HG02973 (cell line): ENCODE results near the gene GH1.
"Not testable (repeated sequence)": the region's sequence is repeated elsewhere in the genome, so short reads cannot be mapped to it uniquely, and the experiment has no call there.

ENCODE experiments used
- ATAC-seq: cut with Tn5 transposase; IDR thresholded peaks from one replicate; pipeline ENCODE4 v1.9.1; 2021; ENCODE audit warnings: moderate library complexity; ENCODE audit not compliant: unreplicated experiment

Gene GH1

DNA sequence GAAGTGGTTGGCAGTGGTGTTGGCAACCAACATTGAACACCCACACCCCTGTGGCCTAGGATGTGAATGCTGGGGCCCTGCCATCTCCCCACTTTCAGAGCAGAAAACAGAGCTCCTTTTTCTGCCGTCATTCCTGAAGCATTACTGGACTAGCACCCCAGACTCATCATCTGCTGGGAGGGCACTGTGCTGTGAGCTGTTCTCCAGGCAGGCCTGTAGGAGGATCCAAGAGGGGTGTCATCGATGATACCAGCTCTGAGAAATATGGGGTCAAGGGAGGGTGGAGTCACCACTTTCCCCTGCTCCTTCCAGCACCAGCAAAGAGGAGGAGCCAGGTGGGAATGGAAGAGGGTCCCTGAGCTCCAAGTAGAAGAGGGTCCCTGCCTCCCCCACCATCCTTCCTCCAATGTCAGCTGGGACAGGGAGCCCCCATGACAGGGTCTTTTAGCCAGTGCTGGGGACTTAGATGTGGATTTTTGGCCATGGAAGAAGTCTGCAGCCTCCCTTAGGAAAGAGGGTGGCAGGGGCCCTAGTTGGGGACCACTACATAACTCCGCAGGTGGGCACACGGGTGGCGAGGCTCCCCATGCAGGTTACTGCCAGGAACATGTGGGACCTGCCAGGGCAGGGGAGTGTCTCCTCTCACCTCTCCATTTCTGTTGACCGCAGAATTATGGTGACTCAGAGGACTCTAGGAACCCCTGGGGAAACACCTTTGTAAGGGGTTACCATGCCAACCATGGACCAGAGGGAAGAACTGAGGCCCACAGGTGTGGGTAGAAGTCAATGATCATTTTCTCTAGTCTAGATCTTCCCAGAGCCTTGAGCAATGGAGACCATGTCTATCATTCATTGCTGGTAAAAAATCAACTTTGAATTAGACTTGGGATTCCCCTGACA, 19.5 kb downstream of the GH1 start:
- not testable (repeated sequence) for ATAC-seq

DNA sequence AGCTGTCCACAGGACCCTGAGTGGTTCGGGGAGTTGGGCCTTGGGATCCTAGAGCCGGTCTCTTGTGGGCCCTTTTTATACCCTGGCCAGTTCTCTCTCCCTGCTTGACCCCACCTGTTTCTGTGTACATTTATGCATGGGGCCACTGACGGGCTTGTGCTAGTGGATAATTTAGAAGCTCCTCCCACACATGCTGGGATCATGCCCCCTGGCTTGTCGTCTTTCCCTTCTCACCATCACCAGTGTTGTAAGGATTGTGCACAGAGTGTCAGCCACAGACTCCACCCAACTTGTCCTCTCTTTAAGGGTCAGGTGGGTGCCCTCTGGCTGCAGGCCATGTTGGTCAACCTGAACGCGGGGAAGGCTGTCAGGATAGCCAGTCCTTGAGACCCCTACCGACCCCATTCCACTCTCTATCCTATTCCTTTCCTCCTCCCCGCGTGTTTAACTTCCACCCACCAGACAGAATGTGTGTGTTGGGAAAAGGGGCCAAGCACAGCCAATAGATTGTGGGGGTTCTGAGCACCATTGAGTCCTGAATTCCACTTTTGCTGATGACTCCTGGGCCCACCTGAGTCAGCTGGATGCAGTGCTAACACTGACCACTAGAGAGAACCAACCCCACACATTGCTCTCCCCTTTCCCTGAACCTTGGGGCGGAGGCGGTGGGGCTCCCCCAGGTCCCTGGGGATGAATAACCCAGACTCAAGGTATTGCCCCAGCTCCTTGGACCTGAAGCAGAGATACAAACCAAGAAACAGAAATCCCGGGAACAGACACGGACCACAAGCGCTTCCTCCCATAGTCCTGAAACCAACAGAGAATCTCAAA, 21.9 kb downstream of the GH1 start, which contains the start of gene CSH1:
CSH1 (minus strand) TSS at position 51 of the 831 bp plus-strand sequence. CDS start 63 bp downstream, outside the sequence.
- ATAC-seq = not testable (repeated sequence)

DNA sequence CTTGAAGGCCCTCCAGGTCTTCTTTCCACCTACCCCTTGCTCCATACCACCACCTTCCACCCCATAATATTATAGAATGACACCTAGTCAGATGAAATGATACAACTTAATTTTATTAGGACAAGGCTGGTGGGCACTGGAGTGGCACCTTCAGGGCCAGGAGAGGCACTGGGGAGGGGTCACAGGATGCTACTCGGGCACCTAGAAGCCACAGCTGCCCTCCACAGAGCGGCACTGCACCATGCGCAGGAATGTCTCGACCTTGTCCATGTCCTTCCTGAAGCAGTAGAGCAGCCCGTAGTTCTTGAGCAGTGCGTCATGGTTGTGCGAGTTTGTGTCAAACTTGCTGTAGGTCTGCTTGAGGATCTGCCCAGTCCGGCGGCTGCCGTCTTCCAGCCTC, 23.8 kb downstream of the GH1 start:
- ATAC-seq = not testable (repeated sequence)

DNA sequence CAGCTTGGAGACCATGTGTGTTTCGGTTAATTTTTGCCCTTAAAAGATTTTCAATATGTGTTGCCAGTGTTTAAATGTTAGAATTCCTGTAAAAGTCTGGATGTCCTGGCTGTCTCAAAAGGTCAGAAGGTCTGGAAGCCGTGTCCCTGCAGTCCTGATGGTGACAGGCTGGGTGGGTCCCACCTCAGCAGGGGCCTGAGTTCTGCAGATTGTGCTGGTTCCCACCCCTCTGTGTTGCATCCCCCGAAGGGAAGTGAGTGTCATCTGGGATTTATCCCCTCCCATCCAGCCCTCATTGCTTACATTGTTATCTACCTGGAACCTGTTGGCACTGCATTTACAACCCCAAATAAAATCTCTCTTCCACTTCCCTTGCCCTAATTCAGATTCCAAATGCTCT, 24.6 kb downstream of the GH1 start:
- ATAC-seq = not testable (repeated sequence)

DNA sequence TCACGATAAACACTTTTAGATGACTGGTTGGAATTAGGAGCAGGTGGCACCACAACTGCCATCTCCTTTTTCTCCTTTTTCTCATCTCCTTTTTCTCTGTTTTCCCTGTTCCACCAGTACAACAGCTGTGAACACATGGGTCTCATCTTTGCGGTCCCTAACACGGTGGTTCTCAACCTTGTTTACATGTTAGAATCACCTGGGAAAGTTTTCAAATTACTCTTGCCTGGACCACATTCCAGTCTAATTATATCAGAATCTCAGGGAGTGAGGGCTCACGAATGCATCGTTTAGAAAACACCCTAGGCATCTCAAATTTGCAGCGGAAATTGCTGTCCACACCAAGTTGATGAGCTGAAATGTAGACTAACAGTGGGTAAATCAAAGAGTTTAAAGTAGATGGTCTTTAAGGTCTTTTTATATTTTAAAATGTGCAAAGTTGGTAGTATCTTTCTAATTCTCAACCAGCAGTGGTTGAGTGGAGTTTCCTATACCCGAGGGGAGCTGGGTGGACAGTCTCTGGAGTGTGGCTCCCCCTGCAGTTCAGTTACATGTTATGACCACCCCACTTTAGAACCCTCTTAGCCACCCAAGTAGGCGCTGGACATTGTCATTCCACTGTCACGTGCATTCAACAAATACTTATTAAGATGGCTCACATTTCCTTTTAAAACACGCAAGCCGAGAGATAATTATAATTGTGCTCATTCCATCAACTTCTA, 26.2 kb downstream of the GH1 start:
- not testable (repeated sequence) for ATAC-seq

DNA sequence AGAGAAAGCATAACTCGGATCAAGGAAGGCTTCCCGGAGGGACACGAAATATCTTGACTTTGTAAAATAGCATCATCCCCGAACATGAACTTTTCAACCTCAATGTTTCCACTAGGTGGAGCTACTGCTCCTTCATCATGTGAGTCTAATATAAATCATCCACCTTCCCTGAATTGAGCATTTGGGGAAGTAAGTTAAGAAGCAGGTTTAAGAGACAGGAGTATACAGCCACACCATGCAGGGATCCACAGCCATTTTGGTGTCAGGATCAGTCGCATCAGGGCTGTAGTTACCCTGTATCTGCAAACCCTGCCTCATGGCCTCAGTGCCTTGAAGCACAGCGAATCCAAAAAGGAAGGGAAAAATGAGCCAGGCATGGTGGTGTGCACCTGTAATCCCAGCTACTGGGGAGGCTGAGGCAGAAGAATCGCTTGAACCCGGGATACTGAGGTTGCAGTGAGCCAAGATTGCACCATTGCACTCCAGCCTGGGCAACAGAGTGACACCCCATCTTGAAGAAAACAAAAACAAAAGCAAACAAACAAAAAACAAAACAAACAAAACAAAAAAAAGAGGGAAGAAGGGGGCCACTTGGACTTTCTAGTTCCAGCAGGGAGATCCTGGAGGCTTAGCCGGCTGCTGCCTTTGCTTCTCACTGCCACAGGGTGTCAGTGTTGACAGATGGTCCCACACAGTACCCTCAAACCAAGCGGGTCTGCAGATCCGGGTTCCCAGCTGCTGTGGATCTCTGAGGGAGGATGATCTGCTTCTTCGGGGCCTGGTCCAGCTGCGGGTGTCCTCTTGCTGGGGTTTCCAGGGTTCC, 29.4 kb downstream of the GH1 start:
- ATAC-seq = not testable (repeated sequence)

DNA sequence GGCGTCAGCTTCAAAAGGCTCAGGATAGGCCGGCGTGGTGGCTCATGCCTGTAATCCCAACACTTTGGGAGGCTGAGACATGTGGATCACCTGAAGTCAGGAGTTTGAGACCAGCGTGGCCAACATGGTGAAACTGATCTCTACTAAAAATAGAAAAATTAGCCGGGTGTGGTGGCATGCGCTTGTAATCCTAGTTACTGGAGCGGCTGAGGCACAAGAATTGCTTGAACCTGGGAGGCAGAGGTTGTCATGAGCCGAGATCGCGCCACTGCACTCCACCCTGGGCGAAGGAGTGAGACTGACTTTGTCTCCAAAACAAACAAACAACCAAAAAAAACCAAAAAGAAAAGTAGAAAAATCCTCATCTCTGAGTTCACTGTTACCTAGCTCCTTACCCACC, 33.5 kb downstream of the GH1 start:
- ATAC-seq = not testable (repeated sequence)

DNA sequence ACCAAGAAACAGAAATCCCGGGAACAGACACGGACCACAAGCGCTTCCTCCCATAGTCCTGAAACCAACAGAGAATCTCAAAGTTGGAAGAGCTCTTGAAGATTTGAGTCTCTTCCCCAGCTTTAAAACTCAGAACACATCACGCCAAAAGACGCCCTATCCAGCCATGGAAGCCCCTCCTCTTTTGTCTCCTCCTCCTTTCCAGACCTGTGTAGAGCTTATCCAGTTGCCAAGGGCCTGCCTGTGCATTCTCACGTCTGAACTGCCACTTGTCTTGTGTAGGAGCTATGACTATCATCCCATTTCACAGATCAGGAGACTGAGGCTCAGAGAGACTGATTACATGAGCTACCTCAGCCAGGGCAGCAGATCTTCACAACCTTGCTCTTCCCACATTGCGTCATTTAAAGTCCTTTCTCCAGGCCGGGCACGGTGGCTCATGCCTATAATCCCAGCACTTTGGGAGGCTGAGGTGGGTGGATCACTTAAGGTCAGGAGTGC, 36.0 kb downstream of the GH1 start:
- not testable (repeated sequence) for ATAC-seq

DNA sequence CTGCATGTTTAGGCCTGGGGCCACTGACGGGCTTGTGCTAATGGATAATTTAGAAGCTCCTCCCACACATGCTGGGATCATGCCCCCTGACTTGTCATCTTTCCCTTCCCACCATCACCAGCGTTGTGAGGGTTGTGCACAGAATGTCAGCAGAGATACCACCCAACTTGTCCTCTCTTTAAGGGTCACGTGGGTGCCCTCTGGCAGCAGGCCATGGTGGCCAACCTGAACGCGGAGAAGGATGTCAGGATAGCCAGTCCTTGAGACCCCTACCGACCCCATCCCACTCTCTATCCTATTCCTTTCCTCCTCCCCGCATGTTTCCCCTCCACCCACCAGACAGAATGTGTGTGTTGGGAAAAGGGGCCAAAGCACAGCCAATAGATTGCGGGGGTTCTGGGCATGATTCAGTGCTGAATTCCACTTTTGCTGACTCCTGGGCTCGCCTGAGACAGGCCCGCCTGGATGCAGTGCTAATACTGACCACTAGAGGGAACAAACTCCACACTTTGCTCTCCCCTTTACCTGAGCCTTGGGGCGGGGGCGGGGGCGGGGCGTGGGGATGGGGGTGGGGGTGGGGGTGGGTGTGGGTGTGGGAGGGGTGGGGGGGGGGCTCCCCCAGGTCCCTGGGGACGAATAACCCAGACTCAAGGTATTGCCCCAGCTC, 36.6 kb downstream of the GH1 start, which contains the start of gene GH2:
GH2 (minus strand) TSS at position 10 of the 667 bp plus-strand sequence. CDS start 143 bp downstream, outside the sequence.
- no peak for ATAC-seq

DNA sequence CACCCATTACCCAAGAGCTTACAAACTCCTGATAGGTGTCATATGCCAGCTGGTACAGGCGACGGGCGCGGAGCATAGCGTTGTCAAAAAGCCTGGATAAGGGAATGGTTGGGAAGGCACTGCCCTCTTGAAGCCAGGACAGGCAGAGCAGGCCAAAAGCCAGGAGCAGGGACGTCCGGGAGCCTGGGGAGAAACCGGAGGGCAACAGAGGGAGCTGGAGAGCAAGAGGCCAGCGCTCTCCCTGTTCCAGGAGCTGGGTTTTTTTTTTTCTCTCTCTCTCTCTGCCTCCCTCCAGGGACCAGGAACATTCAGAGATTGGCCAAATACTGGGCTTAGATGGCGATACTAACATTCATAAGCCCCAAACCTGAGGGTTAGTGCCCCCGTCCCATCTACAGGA, 37.3 kb downstream of the GH1 start:
- ATAC-seq = not testable (repeated sequence)

DNA sequence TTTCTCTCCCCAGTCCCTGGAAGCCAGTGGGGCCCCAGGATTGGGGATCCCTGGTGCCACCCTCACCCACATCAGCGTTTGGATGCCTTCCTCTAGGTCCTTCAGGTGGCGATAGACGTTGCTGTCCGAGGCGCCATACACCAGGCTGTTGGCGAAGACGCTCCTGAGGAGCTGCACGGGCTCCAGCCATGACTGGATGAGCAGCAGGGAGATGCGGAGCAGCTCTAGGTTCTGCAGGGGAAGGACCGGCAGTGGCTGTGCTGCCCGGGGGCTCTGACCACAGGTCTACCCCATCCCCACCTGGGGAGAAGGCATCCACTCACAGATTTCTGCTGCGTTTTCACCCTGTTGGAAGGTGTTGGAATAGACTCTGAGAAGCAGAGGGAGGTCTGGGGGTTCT, 37.9 kb downstream of the GH1 start:
- no peak for ATAC-seq

DNA sequence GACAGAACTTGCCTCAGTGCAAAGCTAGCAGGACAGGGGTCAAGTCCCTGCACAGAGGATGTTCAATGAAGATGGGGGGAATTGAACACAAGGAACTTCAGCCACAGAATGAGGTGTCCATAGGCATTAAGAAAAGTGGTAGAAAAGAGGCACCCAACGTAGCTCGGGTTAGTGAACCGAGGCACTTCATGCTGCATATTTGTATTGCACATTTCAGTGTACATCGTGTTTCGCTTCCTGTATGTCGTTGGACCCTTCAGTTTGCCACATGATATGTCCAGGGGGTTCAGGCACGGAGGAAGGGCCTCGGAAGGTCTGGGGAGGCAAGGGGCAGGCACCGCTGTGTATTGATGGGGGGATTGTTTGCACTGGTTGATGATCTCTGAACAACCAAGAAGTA, 40.2 kb downstream of the GH1 start:
- ATAC-seq = not testable (repeated sequence)

DNA sequence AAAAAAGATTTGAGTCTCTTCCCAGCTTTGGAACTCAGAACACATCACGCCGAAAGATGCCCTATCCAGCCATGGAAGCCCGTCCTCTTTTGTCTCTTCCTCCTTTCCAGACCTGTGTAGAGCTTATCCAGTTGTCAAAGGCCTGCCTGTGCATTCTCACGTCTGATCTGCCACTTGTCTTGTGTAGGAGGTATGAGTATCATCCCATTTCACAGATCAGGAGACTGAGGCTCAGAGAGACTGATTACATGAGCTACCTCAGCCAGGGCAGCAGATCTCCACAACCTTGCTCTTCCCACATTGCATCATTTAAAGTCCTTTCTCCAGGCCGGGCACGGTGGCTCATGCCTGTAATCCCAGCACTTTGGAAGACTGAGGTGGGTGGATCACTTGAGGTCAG, 43.9 kb downstream of the GH1 start:
- not testable (repeated sequence) for ATAC-seq

DNA sequence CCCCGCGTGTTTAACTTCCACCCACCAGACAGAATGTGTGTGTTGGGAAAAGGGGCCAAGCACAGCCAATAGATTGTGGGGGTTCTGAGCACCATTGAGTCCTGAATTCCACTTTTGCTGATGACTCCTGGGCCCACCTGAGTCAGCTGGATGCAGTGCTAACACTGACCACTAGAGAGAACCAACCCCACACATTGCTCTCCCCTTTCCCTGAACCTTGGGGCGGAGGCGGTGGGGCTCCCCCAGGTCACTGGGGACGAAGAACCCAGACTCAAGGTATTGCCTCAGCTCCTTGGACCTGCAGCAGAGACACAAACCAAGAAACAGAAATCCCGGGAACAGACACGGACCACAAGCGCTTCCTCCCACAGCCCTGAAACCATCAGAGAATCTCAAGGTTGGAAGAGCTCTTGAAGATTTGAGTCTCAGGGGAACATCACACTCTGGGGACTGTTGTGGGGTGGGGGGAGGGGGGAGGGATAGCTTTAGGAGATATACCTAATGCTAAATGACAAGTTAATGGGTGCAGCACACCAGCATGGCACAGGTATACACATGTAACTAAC, 44.5 kb downstream of the GH1 start:
- ATAC-seq = not testable (repeated sequence)

DNA sequence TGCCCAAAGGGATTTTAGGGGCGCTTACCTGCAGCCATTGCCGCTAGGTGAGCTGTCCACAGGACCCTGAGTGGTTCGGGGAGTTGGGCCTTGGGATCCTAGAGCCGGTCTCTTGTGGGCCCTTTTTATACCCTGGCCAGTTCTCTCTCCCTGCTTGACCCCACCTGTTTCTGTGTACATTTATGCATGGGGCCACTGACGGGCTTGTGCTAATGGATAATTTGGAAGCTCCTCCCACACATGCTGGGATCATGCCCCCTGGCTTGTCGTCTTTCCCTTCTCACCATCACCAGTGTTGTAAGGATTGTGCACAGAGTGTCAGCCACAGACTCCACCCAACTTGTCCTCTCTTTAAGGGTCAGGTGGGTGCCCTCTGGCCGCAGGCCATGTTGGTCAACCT, 45.1 kb downstream of the GH1 start, which contains the start of gene CSH2:
CSH2 (minus strand) TSS at position 101 of the 400 bp plus-strand sequence; CDS start at position 38, 63 bp downstream.
- not testable (repeated sequence) for ATAC-seq

DNA sequence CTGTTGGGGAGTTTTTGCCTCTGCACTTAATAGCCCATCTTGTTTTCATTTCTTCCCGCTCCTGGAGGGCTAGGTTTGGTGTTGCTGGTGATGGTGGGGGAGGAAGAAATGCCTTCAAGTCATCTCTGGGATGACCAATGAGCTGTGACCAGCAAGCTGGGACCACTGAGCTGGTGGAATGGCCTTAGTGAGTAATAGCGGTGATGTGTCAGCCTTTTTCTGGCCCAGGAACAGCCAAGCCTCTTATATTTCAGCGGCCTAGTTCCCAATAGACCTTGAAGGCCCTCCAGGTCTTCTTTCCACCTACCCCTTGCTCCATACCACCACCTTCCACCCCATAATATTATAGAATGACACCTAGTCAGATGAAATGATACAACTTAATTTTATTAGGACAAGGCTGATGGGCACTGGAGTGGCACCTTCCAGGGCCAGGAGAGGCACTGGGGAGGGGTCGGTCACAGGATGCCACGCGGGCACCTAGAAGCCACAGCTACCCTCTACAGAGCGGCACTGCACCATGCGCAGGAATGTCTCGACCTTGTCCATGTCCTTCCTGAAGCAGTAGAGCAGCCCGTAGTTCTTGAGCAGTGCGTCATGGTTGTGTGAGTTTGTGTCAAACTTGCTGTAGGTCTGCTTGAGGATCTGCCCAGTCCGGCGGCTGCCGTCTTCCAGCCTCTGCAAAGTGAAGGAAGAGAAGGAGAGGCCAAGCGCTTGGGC, 46.8 kb downstream of the GH1 start:
- ATAC-seq = not testable (repeated sequence)

DNA sequence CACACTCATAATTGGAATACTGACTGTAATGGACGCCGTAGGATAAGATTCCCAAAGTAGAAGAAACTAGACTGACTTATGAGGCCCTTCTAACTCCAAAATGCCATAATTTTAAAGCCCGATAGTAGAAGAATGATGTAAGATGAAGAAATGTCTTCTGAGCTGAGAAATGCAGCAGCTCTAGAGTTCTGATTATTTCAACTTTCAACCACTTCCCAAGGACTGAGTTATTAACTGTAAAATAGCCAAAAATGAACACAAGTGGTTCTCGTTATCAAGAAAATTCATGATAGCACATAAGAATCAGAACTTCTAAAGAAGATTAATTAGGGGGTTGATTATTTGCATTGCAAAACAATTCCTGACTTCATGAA, 48.4 kb downstream of the GH1 start:
- ATAC-seq = not testable (repeated sequence)
